ENCODE data around the gene FCHSD2. TPM values are rescaled to one million over a fixed set of nuclear protein-coding genes. Genes with fewer than 3 reads are reported as not detected.
"Not testable (repeated sequence)": the region's sequence is repeated elsewhere in the genome, so short reads cannot be mapped to it uniquely, and the experiment has no call there.

The FCHSD2 gene
- polyA plus RNA-seq, 3 donors = 14.5 to 43.5 (median 16.6) TPM

DNA sequence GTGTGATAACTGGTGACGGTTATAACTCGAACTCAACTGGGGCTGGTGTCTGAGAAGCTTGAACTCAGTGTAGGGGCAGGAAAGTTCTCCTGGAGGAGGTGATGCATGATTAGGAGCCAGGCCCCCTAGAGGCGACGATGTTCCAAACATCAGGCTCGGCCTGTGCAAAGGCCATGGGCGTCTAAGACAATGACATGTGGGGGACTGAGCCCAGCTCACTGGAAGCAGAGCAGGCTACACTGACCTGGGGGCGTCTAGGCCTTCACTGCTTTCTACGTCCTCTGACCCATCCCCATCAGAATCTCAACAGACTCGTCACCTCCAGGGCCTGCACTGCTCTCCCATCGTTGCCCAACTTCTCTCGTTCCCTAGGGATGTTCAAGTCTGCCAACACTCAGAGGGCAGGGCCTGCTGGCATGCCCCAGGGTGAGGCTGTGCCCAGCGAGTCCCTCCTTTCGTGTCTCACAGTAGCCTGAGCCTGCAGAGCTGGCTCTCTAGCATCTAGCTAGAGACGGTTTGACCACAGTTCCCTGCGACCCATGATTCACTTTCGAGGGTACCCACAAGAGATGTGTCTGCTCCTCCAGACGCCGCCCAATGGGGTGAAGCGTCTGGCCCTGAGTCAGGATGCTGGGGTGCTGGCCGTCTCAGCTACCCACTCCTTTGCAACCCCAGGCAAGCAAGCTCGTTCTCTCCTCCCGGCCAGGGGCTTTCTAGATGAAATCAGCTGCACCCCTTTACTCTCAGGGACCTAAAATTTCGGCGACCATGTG is 329.0 kb downstream of the FCHSD2 start:
- peak overlapping the region; percentile 99 to 100 for H3K4me3 Mint-ChIP-seq
- peak overlapping the region; percentile 97 to 100 (median 98) for H3K27ac Mint-ChIP-seq
- peak overlapping the region; percentile 94 for H3K9ac ChIP-seq (ENCODE audit: insufficient read depth, low read length, poor library complexity, severe bottlenecking)
- H3K9me3 ChIP-seq (replicated peaks in 1 of 2; ENCODE audit: control insufficient read depth in 1 of 2, insufficient read depth in 1 of 2, low read length in 2 of 2) = no peaks in the 10 kb centered on the region
- no peaks in the 10 kb centered on the region for H3K27me3 ChIP-seq (ENCODE audit: control insufficient read depth in 2 of 2, insufficient read depth in 2 of 2, low read length in 2 of 2)
- TF ChIP-seq, protein P1, sequence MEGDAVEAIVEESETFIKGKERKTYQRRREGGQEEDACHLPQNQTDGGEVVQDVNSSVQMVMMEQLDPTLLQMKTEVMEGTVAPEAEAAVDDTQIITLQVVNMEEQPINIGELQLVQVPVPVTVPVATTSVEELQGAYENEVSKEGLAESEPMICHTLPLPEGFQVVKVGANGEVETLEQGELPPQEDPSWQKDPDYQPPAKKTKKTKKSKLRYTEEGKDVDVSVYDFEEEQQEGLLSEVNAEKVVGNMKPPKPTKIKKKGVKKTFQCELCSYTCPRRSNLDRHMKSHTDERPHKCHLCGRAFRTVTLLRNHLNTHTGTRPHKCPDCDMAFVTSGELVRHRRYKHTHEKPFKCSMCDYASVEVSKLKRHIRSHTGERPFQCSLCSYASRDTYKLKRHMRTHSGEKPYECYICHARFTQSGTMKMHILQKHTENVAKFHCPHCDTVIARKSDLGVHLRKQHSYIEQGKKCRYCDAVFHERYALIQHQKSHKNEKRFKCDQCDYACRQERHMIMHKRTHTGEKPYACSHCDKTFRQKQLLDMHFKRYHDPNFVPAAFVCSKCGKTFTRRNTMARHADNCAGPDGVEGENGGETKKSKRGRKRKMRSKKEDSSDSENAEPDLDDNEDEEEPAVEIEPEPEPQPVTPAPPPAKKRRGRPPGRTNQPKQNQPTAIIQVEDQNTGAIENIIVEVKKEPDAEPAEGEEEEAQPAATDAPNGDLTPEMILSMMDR (IDR thresholded peaks at IDR 0.05) = peak; percentile 87
- H2AFZ ChIP-seq (ENCODE audit: insufficient read depth, low read depth, low read length, poor library complexity, severe bottlenecking) = no peak overlapping the region
- peaks cover 0 to 5% (median 3%) of the 10 kb centered on the region in 7 donors for H3K9me3 Mint-ChIP-seq
- H3K27ac ChIP-seq (ENCODE audit: low read depth in 1 of 2, low read length in 2 of 2) = peak overlapping the region; percentile 98
- peaks cover 27 to 30% of the 10 kb centered on the region in 2 donors for H3K36me3 ChIP-seq (replicated peaks in 1 of 2; ENCODE audit: control insufficient read depth in 1 of 2, insufficient read depth in 2 of 2, low read length in 2 of 2)
- H3K27me3 Mint-ChIP-seq (ENCODE audit: low read depth in 3 of 3) = peaks cover 0 to 5% (median 3%) of the 10 kb centered on the region in 3 donors
- peak overlapping the region; percentile 100 for H3K4me2 ChIP-seq (replicated peaks; ENCODE audit: extremely low read depth, low read length, poor library complexity, severe bottlenecking)
- DNase-seq = peak; percentile 81 to 88 (median 86)
- H3K36me3 Mint-ChIP-seq = peaks cover 35 to 63% of the 10 kb centered on the region in 2 donors
- under 1% methylated on average over 22 of the region's 24 CpGs for WGBS (ENCODE audit: insufficient coverage)
- intact Hi-C loops (cut with micrococcal nuclease) = loop anchor here in 1 of 2 donors (5.0 kb wide), 2 partner anchors 76 to 91 kb away; no protein-coding TSS in a partner anchor
- H3K4me1 ChIP-seq (ENCODE audit: control insufficient read depth in 1 of 2, insufficient read depth in 2 of 2, low read length in 2 of 2) = peaks cover 59 to 80% of the 10 kb centered on the region in 2 donors
- H3K4me3 ChIP-seq (replicated peaks in 1 of 3; ENCODE audit: low read depth in 2 of 3, low read length in 3 of 3) = peak overlapping the region; percentile 73 to 100 (median 99)
- H4K20me1 ChIP-seq (ENCODE audit: insufficient read depth, low read length) = peaks cover 39% of the 10 kb centered on the region
- peaks cover 93% of the 10 kb centered on the region for H3K79me2 ChIP-seq (ENCODE audit: insufficient read depth, low read length)
- H3K4me1 Mint-ChIP-seq = peaks cover 68% of the 10 kb centered on the region

DNA sequence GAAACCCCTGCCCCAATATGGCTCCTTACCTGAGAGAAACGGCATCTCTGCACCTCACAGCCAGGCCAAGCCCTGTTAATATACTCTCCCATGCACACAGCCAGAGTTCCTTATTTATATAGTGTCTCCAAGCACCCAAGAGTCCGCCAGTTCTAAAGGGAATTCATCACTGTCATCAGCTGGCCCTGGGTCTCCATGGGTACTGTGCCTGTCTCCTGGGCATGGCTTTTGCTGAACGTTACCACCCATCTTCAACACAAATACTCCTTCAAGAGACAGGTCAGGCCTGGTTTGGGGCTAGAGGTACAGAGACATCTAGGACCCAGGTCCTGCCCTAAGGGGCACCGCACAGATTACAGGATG is 329.5 kb downstream of the FCHSD2 start:
- H3K27me3 ChIP-seq (ENCODE audit: control insufficient read depth in 2 of 2, insufficient read depth in 2 of 2, low read length in 2 of 2) = no peaks in the 10 kb centered on the region
- H3K36me3 ChIP-seq (replicated peaks in 1 of 2; ENCODE audit: control insufficient read depth in 1 of 2, insufficient read depth in 2 of 2, low read length in 2 of 2) = peaks cover 21 to 24% of the 10 kb centered on the region in 2 donors
- H3K4me3 ChIP-seq (replicated peaks in 1 of 3; ENCODE audit: low read depth in 2 of 3, low read length in 3 of 3) = peak overlapping the region; percentile 73 to 100 (median 99)
- H3K9me3 ChIP-seq (replicated peaks in 1 of 2; ENCODE audit: control insufficient read depth in 1 of 2, insufficient read depth in 1 of 2, low read length in 2 of 2) = no peaks in the 10 kb centered on the region
- H3K27ac ChIP-seq (ENCODE audit: low read depth in 1 of 2, low read length in 2 of 2) = peak overlapping the region; percentile 98
- Mint-ChIP-seq H3K36me3 (peaks cover 29 to 57% of the 10 kb centered on the region in 2 donors), H3K4me1 (peaks cover 69% of the 10 kb centered on the region), H3K27me3 (ENCODE audit: low read depth in 3 of 3) (peaks cover 0 to 5% (median 3%) of the 10 kb centered on the region in 3 donors), H3K27ac (peak overlapping the region; percentile 97 to 100 (median 98)), H3K4me3 (peak overlapping the region; percentile 99 to 100), H3K9me3 (peaks cover 0 to 5% (median 3%) of the 10 kb centered on the region in 7 donors)
- H4K20me1 ChIP-seq (ENCODE audit: insufficient read depth, low read length) = peaks cover 33% of the 10 kb centered on the region
- no peak overlapping the region for H2AFZ ChIP-seq (ENCODE audit: insufficient read depth, low read depth, low read length, poor library complexity, severe bottlenecking)
- peak overlapping the region; percentile 100 for H3K4me2 ChIP-seq (replicated peaks; ENCODE audit: extremely low read depth, low read length, poor library complexity, severe bottlenecking)
- peaks cover 62 to 80% of the 10 kb centered on the region in 2 donors for H3K4me1 ChIP-seq (ENCODE audit: control insufficient read depth in 1 of 2, insufficient read depth in 2 of 2, low read length in 2 of 2)
- WGBS (ENCODE audit: insufficient coverage) = 17% methylated on average over 1 of the region's 4 CpGs
- DNase-seq = peak; percentile 52 to 60 (median 58)
- TF ChIP-seq, protein P1 (IDR thresholded peaks at IDR 0.05) = no peak
- intact Hi-C loops (cut with micrococcal nuclease) = loop anchor here in 1 of 2 donors (5.0 kb wide), 2 partner anchors 75 to 90 kb away; no protein-coding TSS in a partner anchor
- peak overlapping the region; percentile 94 for H3K9ac ChIP-seq (ENCODE audit: insufficient read depth, low read length, poor library complexity, severe bottlenecking)
- H3K79me2 ChIP-seq (ENCODE audit: insufficient read depth, low read length) = peaks cover 87% of the 10 kb centered on the region

DNA sequence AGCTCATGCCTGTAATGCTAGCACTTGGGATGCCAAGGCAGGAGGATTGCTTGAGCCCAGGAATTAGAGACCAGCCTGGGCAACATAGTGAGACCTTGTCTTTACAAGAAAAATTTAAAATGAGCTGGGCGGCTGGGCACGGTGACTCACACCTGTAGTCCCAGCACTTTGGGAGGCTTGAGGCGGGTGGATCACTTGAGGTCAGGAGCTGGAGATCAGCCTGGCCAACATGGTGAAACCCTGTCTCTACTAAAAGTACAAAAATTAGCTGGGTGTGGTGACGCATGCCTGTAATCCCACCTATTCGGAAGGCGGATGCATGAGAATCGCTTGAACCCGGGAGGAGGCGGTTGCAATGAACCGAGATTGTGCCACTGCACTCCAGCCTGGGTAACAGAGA is 330.4 kb downstream of the FCHSD2 start:
- Histone ChIP-seq H3K4me1 (ENCODE audit: control insufficient read depth in 1 of 2, insufficient read depth in 2 of 2, low read length in 2 of 2) (peaks cover 62 to 80% of the 10 kb centered on the region in 2 donors), H4K20me1 (ENCODE audit: insufficient read depth, low read length) (peaks cover 24% of the 10 kb centered on the region), H3K79me2 (ENCODE audit: insufficient read depth, low read length) (peaks cover 78% of the 10 kb centered on the region), H3K27ac (ENCODE audit: low read depth in 1 of 2, low read length in 2 of 2) (peak overlapping the region; percentile 96 to 98), H3K4me2 (replicated peaks; ENCODE audit: extremely low read depth, low read length, poor library complexity, severe bottlenecking) (peak overlapping the region; percentile 100), H3K9ac (ENCODE audit: insufficient read depth, low read length, poor library complexity, severe bottlenecking) (peak overlapping the region; percentile 94), H3K4me3 (replicated peaks in 1 of 3; ENCODE audit: low read depth in 2 of 3, low read length in 3 of 3) (peak overlapping the region; percentile 73 to 100 (median 99)), H3K36me3 (replicated peaks in 1 of 2; ENCODE audit: control insufficient read depth in 1 of 2, insufficient read depth in 2 of 2, low read length in 2 of 2) (peaks cover 15 to 17% of the 10 kb centered on the region in 2 donors)
- H3K9me3 ChIP-seq (replicated peaks in 1 of 2; ENCODE audit: control insufficient read depth in 1 of 2, insufficient read depth in 1 of 2, low read length in 2 of 2); H2AFZ ChIP-seq (ENCODE audit: insufficient read depth, low read depth, low read length, poor library complexity, severe bottlenecking); H3K9me3 Mint-ChIP-seq; H3K27me3 Mint-ChIP-seq (ENCODE audit: low read depth in 3 of 3); H3K27me3 ChIP-seq (ENCODE audit: control insufficient read depth in 2 of 2, insufficient read depth in 2 of 2, low read length in 2 of 2): not testable (repeated sequence)
- DNase-seq = peak in 2 of 3 donors; percentile 43 to 46
- H3K4me3 Mint-ChIP-seq = peak overlapping the region; percentile 99 to 100
- intact Hi-C loops (cut with micrococcal nuclease) = loop anchor here in 1 of 2 donors (5.0 kb wide), 2 partner anchors 74 to 89 kb away; no protein-coding TSS in a partner anchor
- H3K4me1 Mint-ChIP-seq = peaks cover 67% of the 10 kb centered on the region
- WGBS (ENCODE audit: insufficient coverage) = 100% methylated on average over 4 of the region's 10 CpGs
- H3K36me3 Mint-ChIP-seq = peaks cover 23 to 49% of the 10 kb centered on the region in 2 donors
- peak overlapping the region; percentile 94 to 99 (median 98) for H3K27ac Mint-ChIP-seq

Measured in CD14-positive monocyte (primary cell).